Esophagus squamous epithelium (tissue), 4 donors: ENCODE data around the gene FAM118B.

Experiments used
- POLR2A ChIP-seq, 4 donors: fragments of 450-650 bp; IDR thresholded peaks; one replicate each; pipeline ENCODE4 v1.6.1; 2017; ENCODE audit warnings: antibody characterized with exemption in 4 of 4, mild to moderate bottlenecking in 4 of 4, moderate library complexity in 3 of 4
- TF ChIP-seq, protein P1 (sequence below), 6 experiments: fragments of 450-650 bp in 4 of 6; fragments of 200-600 bp in 2 of 6; sonication (generic) in 2 of 6; IDR thresholded peaks; one replicate each; pipeline ENCODE4 v1.5.1; 2016 to 2019; ENCODE audit warnings: antibody characterized with exemption in 6 of 6, mild to moderate bottlenecking in 4 of 6, moderate library complexity in 4 of 6

DNA sequence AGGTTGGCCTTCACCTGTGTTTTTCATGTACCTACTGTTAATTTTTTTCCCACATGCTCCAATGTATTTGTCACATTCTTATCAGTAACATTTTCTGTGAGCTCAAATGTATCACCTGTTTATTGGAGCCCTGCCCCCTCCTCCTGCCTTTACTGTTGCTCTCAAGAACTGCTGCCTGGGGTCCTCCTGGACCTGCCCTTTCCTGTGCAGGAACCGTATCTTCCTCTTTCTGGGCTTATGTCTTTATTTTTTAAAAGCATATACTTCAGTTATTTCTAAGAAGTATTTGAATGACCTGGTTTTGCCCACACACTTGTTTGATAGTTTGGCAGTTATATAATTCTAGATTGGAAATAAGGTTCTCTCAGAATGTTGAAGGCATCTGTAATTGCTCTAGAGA is 5.9 kb downstream of the FAM118B start:
- no peak for TF ChIP-seq POLR2A (IDR thresholded peaks at IDR 0.05)
- TF ChIP-seq, protein P1, sequence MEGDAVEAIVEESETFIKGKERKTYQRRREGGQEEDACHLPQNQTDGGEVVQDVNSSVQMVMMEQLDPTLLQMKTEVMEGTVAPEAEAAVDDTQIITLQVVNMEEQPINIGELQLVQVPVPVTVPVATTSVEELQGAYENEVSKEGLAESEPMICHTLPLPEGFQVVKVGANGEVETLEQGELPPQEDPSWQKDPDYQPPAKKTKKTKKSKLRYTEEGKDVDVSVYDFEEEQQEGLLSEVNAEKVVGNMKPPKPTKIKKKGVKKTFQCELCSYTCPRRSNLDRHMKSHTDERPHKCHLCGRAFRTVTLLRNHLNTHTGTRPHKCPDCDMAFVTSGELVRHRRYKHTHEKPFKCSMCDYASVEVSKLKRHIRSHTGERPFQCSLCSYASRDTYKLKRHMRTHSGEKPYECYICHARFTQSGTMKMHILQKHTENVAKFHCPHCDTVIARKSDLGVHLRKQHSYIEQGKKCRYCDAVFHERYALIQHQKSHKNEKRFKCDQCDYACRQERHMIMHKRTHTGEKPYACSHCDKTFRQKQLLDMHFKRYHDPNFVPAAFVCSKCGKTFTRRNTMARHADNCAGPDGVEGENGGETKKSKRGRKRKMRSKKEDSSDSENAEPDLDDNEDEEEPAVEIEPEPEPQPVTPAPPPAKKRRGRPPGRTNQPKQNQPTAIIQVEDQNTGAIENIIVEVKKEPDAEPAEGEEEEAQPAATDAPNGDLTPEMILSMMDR (IDR thresholded peaks at IDR 0.05), result no peak
